HG03565 (cell line): ENCODE results near the gene FYN.
"Not testable (repeated sequence)": the region's sequence is repeated elsewhere in the genome, so short reads cannot be mapped to it uniquely, and the experiment has no call there.

Experiments used
- ATAC-seq: cut with Tn5 transposase; IDR thresholded peaks from one replicate; pipeline ENCODE4 v1.9.1; 2021; ENCODE audit warnings: mild to moderate bottlenecking, moderate library complexity; ENCODE audit not compliant: unreplicated experiment

Gene FYN

GRCh38 chr6:111835398-111835797, 37.9 kb downstream of the FYN start:
- not testable (repeated sequence) for ATAC-seq

- ATAC-seq: no peak
Observed at GRCh38 chr6:111834356-111834755, 38.9 kb downstream of the FYN start.

GRCh38 chr6:111832833-111833418, 40.3 kb downstream of the FYN start:
- peak; percentile 36 for ATAC-seq

GRCh38 chr6:111831408-111831807, 41.8 kb downstream of the FYN start:
- ATAC-seq: no peak

GRCh38 chr6:111829998-111830397, 43.3 kb downstream of the FYN start:
- ATAC-seq: no peak

- ATAC-seq: no peak
Observed at GRCh38 chr6:111829581-111829980, 43.7 kb downstream of the FYN start.

GRCh38 chr6:111828809-111829208, 44.4 kb downstream of the FYN start:
- ATAC-seq: no peak

GRCh38 chr6:111825439-111826086, 47.7 kb downstream of the FYN start:
- ATAC-seq: no peak

GRCh38 chr6:111824608-111825337, 48.5 kb downstream of the FYN start:
- ATAC-seq: peak; percentile 83

- ATAC-seq: no peak
Observed at GRCh38 chr6:111823831-111824607, 49.2 kb downstream of the FYN start.

GRCh38 chr6:111823012-111823411, 50.2 kb downstream of the FYN start:
- ATAC-seq: no peak

GRCh38 chr6:111819458-111819857, 53.8 kb downstream of the FYN start:
- ATAC-seq: no peak

- no peak for ATAC-seq
Observed at GRCh38 chr6:111818539-111819226, 54.6 kb downstream of the FYN start.

GRCh38 chr6:111817451-111818120, 55.7 kb downstream of the FYN start:
- no peak for ATAC-seq

- ATAC-seq: no peak
Observed at GRCh38 chr6:111813677-111814310, 59.5 kb downstream of the FYN start.

- no peak for ATAC-seq
Observed at GRCh38 chr6:111813237-111813636, 60.0 kb downstream of the FYN start.

GRCh38 chr6:111812060-111813038, 60.9 kb downstream of the FYN start:
- no peak for ATAC-seq

GRCh38 chr6:111810294-111811131, 62.7 kb downstream of the FYN start:
- no peak for ATAC-seq
